NCI-H2081 treated with DMSO at 0.1 percent for 48 hours (cell line): Measurements from ENCODE around the gene HBP1.
A peak's percentile ranks its signal among the peaks of the same experiment; 100 is the strongest.
"Not testable (repeated sequence)": the region's sequence is repeated elsewhere in the genome, so short reads cannot be mapped to it uniquely, and the experiment has no call there.

Experiments
- DNase-seq: peaks from one replicate; lab custom pipeline; 2025; lab: John Stamatoyannopoulos, UW

Gene HBP1, protein sequence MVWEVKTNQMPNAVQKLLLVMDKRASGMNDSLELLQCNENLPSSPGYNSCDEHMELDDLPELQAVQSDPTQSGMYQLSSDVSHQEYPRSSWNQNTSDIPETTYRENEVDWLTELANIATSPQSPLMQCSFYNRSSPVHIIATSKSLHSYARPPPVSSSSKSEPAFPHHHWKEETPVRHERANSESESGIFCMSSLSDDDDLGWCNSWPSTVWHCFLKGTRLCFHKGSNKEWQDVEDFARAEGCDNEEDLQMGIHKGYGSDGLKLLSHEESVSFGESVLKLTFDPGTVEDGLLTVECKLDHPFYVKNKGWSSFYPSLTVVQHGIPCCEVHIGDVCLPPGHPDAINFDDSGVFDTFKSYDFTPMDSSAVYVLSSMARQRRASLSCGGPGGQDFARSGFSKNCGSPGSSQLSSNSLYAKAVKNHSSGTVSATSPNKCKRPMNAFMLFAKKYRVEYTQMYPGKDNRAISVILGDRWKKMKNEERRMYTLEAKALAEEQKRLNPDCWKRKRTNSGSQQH

DNA sequence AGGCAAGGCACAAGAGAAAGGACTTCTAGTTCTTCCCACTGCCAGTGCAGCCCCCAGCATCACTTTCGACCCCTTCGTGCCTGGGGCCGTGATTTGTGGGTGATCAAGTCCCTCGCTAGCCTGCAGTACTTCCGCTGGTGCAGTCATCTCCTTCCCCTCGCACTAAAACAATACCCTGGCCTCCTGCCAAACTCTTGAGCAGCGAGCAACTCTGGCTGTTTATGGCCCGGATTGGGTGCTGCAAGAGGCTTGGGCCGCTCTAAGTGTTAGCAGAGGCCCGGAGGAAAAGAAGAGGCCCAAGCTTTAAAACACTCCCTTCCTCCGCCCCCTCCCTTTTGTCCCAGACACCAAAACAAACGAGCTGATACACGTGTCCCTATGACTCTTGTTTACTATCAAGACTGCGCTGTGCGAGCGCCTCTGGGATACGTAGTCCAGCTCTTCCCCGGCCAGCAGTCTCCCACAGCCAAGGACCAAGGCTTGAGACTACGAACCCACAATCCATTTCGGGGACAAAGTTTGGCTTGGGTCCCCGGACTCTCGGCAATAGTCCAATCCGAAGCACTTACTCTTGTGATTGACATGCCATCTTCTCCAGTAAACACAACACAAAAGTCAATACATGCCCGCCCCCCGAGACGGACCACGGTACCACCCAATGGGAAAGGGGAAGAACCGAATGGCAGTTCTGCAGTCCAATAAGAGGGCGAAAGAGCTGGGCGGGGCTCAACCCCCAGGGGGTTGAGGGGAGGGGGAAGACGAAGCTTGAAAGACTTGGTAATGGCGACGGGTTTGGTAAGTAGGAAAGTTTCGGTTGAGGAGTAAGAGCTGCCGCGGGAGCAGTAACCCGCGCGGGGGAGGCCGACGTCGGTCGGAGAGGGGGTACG lies at the start of gene HBP1:
HBP1 (plus strand) TSS at position 771 of the 887 bp plus-strand sequence. CDS start 10,891 bp downstream, outside the sequence.
- peak; percentile 100 for DNase-seq

DNA sequence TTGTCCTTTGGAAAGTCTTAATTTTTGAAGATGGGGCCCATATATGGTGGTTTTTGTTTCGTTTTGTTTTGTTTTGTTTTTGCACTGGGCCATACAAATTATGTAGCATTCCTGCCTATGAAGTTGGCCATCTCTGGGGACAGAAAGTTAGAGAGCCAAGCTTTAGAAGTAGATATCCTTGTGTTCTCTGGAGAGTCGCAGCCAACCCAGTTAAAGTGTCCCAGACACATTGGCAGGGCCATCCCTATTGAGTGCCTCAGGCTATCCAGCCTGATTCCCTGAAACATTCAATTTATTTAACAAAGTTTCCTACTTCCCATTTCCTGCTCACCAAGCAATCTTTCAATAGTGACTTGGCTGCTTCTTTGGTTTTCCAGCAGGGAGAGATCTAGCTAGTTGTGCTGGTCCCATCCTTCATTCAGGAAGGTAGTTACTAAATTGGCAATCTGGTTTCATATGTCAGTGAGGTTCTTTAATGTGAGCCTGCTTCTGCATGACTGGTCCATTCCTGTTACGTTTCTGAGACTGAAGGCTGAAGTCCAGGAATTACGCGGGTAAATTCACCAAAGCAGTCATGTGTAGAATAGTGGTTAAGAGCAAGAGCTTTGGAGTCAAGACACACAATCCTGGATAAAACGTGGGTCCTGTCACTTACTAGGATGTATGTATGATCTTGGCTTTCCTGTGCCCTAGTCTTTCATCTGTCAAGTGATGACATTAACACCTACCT lies 49.3 kb upstream of the HBP1 start:
- DNase-seq: no peak

- DNase-seq: no peak
Measured at GRCh38 chr7:107122486-107122911, 46.3 kb upstream of the HBP1 start.

GRCh38 chr7:107123392-107123791 lies 45.4 kb upstream of the HBP1 start:
- DNase-seq: no peak

- peak; percentile 39 for DNase-seq
Measured at GRCh38 chr7:107125475-107125874, 43.3 kb upstream of the HBP1 start.

GRCh38 chr7:107128217-107128616 lies 40.6 kb upstream of the HBP1 start:
- no peak for DNase-seq

DNA sequence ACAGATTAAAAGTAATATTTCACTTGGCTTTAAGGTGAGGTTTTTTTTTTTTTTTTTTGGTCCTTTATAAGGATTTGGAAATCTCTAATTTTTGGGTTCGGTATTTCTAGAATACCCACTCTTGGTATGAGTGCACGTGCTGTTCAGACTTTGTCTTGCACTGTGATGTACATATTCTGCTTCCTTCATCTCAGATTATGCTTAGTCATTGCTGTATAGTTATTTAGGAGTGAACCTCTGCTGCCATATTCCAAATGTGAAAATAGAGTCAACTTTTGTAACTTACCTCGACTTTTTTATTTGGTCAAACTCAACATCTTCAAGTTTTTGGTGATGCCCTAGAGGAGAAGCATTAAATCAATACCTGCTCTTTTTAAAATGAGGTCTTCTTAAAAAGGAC lies 40.1 kb upstream of the HBP1 start:
- DNase-seq: no peak

DNA sequence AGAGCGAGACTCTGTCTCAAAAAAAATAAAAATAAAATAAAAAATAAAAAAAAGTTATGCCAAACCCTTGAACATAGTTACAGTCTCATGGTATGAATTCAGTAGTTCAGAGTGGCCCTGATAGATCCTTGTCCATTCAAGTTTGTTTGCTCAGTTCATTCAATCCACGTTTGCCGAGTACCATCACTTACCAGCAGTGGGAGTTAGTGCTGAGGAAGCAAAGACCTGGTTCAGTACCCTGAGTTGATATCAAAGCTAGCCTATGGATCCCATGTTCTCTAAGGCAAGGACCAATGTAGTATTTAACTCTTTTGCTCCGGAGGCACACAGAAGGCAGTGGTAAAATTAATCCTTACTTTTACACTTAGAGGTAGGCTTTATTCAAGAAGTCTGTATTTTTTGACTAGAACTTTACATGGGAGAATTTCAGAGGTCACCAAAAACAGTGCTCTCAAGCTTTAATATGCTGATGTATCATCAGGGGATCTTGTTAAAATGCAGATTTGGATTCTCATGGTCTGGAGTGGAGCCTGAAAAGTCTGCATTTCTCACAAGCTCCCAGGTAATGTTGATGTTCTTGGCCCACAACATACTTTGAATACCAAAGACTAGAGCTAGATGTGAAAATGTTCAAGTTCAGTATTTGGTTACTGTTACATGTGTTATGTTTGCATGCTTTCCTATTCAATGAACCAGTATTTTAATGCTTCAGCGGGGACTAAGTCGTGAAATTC lies 38.1 kb upstream of the HBP1 start:
- no peak for DNase-seq

- no peak for DNase-seq
Measured at GRCh38 chr7:107133396-107133795, 35.4 kb upstream of the HBP1 start.

DNA sequence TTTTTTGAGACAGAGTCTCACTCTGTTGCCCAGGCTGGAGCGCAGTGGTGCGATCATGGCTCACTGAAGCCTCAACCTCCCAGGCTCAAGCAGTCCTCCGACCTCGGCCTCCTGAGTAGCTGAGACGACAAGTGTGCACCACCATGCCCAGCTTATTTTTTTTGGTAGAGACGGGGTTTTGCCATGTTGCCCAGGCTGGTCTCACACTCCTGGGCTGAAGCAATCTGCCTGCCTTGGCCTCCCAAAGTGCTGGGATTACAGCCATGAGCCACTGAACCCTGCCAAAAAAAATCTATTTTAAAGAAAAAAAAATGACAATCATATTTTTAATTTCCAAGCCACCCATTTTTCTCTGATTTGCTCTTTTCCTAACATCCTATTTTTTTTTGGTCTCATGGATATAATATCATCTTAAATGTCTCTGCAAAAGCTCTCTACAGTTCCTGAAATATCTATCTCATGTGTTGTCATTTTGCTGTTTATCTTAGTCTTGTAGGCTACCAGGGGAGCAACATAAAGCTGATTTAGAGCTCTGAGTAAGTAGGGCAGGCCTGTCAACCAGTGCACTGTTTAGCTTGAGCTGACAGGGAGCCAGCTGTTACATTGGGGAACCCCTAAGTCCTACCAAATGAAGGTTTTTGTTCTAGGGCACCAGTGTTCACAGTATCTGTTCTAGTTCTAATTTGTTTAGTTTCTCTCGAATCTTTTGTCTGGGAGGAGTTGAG lies 29.9 kb upstream of the HBP1 start:
- no peak for DNase-seq

GRCh38 chr7:107143875-107144274 lies 24.9 kb upstream of the HBP1 start:
- not testable (repeated sequence) for DNase-seq

- no peak for DNase-seq
Measured at GRCh38 chr7:107145067-107145838, 23.6 kb upstream of the HBP1 start.

DNA sequence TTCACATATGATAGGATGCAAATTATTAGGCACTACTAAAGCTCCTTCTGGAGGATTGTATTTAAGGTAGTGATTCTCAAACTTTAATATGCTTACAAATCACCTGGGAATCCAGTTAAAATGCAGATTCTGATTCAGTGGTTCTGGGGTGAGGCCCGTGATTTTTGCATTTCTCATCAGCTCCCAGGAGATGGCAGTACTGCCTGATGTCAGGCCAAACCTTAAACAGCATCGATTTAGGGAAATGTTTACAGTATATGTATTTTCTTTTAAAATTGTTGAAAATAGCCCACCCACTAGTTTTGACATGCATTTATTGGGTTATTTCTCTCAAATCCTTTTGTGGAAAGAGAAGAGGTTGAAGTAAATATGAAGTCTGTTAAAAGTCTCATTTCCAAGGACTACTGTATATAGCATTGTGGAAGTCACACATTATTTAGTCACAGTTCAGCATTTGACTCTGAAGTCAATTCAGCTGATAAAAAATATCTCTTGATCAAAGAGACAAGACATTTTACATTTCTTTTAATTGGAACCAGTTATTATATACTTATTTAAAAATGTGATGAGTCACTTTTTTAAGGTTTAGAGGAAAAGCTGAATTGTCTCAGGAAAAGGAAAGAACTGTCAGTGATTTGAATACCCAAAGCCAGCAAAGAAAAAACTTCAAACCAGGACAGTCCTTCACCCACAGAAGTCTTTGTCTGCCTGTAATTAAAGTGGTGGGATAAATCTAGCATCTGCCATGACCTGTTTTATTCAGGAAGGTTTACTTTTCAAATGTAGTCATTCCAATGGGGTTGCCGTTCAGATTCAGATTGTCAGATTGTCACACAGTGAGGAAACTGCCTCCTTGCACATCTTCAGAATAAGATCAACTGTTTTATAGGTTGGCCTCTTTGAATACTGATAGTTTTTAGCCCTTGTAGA lies 21.1 kb upstream of the HBP1 start:
- no peak for DNase-seq

GRCh38 chr7:107148721-107149120 lies 20.1 kb upstream of the HBP1 start:
- DNase-seq: no peak

- DNase-seq: no peak
Measured at GRCh38 chr7:107149863-107150262, 18.9 kb upstream of the HBP1 start.

GRCh38 chr7:107150375-107151073 lies 18.3 kb upstream of the HBP1 start:
- peak; percentile 50 for DNase-seq

- DNase-seq: no peak
Measured at GRCh38 chr7:107151538-107151937, 17.3 kb upstream of the HBP1 start.

DNA sequence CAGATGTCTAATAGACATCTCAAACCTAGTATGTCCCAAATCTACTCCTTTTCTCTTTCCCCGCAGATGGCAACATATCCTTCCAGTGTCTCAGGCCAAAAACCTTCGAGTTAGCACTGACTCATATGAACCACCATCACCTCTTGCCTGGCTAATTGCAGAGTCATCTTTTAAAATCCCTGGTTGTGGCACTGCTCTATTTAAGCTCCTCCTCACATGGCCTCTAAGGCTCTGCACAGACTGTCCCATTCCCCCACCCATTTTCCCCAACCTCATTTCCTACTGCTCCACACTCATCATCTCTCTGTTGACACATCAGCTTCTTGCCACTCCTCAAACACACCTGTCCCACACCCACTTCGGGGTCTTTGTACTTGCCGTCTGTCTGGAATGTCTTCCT lies 16.8 kb upstream of the HBP1 start:
- no peak for DNase-seq
